Neuronal stem cell (in vitro differentiated cells): ENCODE data around the gene TDRD9.
"Not testable (repeated sequence)": the region's sequence is repeated elsewhere in the genome, so short reads cannot be mapped to it uniquely, and the experiment has no call there.

Source experiments
- DNase-seq: peaks from one replicate; pipeline ENCODE4 v3.0.0-alpha.2; 2013; ENCODE audit warnings: low spot score
- H2AFZ ChIP-seq: one replicate; pipeline ENCODE4 v1.6.1; 2013; ENCODE audit warnings: mild to moderate bottlenecking, low read length, inconsistent platforms
- H2AK5ac ChIP-seq: 2 replicates; pipeline ENCODE4 v1.6.1; 2013; ENCODE audit warnings: low read depth, mild to moderate bottlenecking, inconsistent platforms, low read length, moderate library complexity, mixed read lengths
- H2BK120ac ChIP-seq: 2 replicates; pipeline ENCODE4 v1.6.1; 2013; ENCODE audit warnings: low read depth, mild to moderate bottlenecking, inconsistent platforms, low read length, moderate library complexity, mixed read lengths
- H2BK12ac ChIP-seq: one replicate; pipeline ENCODE4 v1.6.1; 2013; ENCODE audit warnings: low read length, inconsistent platforms
- H2BK15ac ChIP-seq: 2 replicates; pipeline ENCODE4 v1.6.1; 2013; ENCODE audit warnings: mild to moderate bottlenecking, low read length, inconsistent platforms, mixed read lengths
- H2BK5ac ChIP-seq: one replicate; pipeline ENCODE4 v1.6.1; 2013; ENCODE audit warnings: inconsistent platforms, mild to moderate bottlenecking, low read length, moderate library complexity
- H3K14ac ChIP-seq: one replicate; pipeline ENCODE4 v1.6.1; 2013; ENCODE audit warnings: low read length, inconsistent platforms
- H3K18ac ChIP-seq: 2 replicates; pipeline ENCODE4 v1.6.1; 2013; ENCODE audit warnings: low read length, inconsistent platforms
- H3K23ac ChIP-seq: 2 replicates; pipeline ENCODE4 v1.6.1; 2013; ENCODE audit warnings: low read depth, mild to moderate bottlenecking, mixed read lengths, low read length, inconsistent platforms; ENCODE audit not compliant: poor library complexity
- H3K27ac ChIP-seq: replicated peaks from 3 replicates; pipeline ENCODE4 v1.5.1; 2013; ENCODE audit warnings: low read length, inconsistent platforms
- H3K27me3 ChIP-seq, 3 experiments: 2 replicates each; pipeline ENCODE4 v1.6.1; 2013; ENCODE audit warnings: low read length in 3 of 3, mild to moderate bottlenecking in 2 of 3, inconsistent platforms in 1 of 3, low read depth in 1 of 3, mixed read lengths in 1 of 3, moderate library complexity in 1 of 3; ENCODE audit not compliant: control insufficient read depth in 3 of 3, insufficient read depth in 3 of 3
- H3K36me3 ChIP-seq, 2 donors: replicated peaks in 1 of 2; 2 replicates each; pipeline ENCODE4 v1.6.1; 2013; ENCODE audit warnings: low read length in 2 of 2; ENCODE audit not compliant: control insufficient read depth in 2 of 2, insufficient read depth in 2 of 2
- H3K4ac ChIP-seq: 2 replicates; pipeline ENCODE4 v1.6.1; 2013; ENCODE audit warnings: inconsistent platforms, mild to moderate bottlenecking, low read length, moderate library complexity
- H3K4me1 ChIP-seq, 2 donors: 1 replicate in 1 of 2; 2 replicates in 1 of 2; pipeline ENCODE4 v1.6.1; 2013; ENCODE audit warnings: low read length in 2 of 2, low read depth in 1 of 2; ENCODE audit not compliant: control insufficient read depth in 2 of 2, insufficient read depth in 1 of 2
- H3K4me2 ChIP-seq: one replicate; pipeline ENCODE4 v1.6.1; 2013; ENCODE audit warnings: mild to moderate bottlenecking, low read length, inconsistent platforms; ENCODE audit not compliant: insufficient read depth, poor library complexity, severe bottlenecking
- H3K4me3 ChIP-seq, 2 donors: 2 replicates each; pipeline ENCODE4 v1.5.1; 2013; ENCODE audit warnings: low read length in 2 of 2, mild to moderate bottlenecking in 2 of 2, inconsistent platforms in 1 of 2, moderate library complexity in 1 of 2
- H3K79me1 ChIP-seq: one replicate; pipeline ENCODE4 v1.6.1; 2013; ENCODE audit warnings: low read depth, mild to moderate bottlenecking, inconsistent platforms, low read length, moderate library complexity
- H3K9ac ChIP-seq: one replicate; pipeline ENCODE4 v1.6.1; 2013; ENCODE audit warnings: mild to moderate bottlenecking, low read depth, low read length, inconsistent platforms; ENCODE audit not compliant: poor library complexity
- H3K9me3 ChIP-seq, 2 donors: replicated peaks in 1 of 2; 2 replicates each; pipeline versions ENCODE3 to v1.6.1; 2013; ENCODE audit warnings: low read length in 2 of 2, mild to moderate bottlenecking in 2 of 2, inconsistent platforms in 1 of 2, low read depth in 1 of 2, mixed read lengths in 1 of 2, moderate library complexity in 1 of 2; ENCODE audit not compliant: control insufficient read depth in 2 of 2, insufficient read depth in 1 of 2
- H4K8ac ChIP-seq: one replicate; pipeline ENCODE4 v1.6.1; 2013; ENCODE audit warnings: low read depth, mild to moderate bottlenecking, inconsistent platforms, low read length, moderate library complexity
- H4K91ac ChIP-seq: one replicate; pipeline ENCODE4 v1.6.1; 2013; ENCODE audit warnings: low read length, low read depth, mild to moderate bottlenecking, inconsistent platforms; ENCODE audit not compliant: poor library complexity
- WGBS, 2 donors: extraction: QIAGEN DNeasy Blood & Tissue Kit; methylation state at CpG; one replicate each; pipeline ENCODE4 v1.1.7; 2013; ENCODE audit warnings: missing lambda C conversion rate in 2 of 2, mixed read lengths in 1 of 2; ENCODE audit not compliant: insufficient read length in 2 of 2, insufficient replicate concordance in 1 of 2; ENCODE audit errors: extremely low coverage in 2 of 2; 5-methylcytosine and 5-hydroxymethylcytosine counted together

TDRD9 gene

GRCh38 chr14:103920981-103921854 lies 7.0 kb upstream of the TDRD9 start:
- Histone ChIP-seq H4K91ac (no peak overlapping the region), H2AK5ac (peak overlapping the region; percentile 81), H3K4me2 (peak overlapping the region; percentile 72), H3K36me3 (peaks cover 9 to 22% of the 10 kb centered on the region in 2 donors), H2BK12ac (no peak overlapping the region), H3K14ac (peak overlapping the region; percentile 98), H3K27ac (no peak overlapping the region), H3K9me3 (no peaks in the 10 kb centered on the region), H3K27me3 (no peaks in the 10 kb centered on the region), H2BK5ac (peak overlapping the region; percentile 87), H3K18ac (peak overlapping the region; percentile 96), H3K4me3 (peak overlapping the region; percentile 95 to 99), H3K23ac (peak overlapping the region; percentile 75), H3K4ac (no peak overlapping the region), H2AFZ (peak overlapping the region; percentile 94), H3K4me1 (peaks cover 0 to 3% of the 10 kb centered on the region in 2 donors), H2BK15ac (no peak overlapping the region), H4K8ac (no peak overlapping the region), H3K79me1 (peaks cover 11% of the 10 kb centered on the region), H3K9ac (peak overlapping the region; percentile 99), H2BK120ac (peak overlapping the region; percentile 41)
- peak; percentile 91 for DNase-seq
- WGBS, 2 donors = no CpG with 5 or more reads among the region's 58 CpGs

- not testable (repeated sequence) for H3K27ac ChIP-seq
- WGBS, 2 donors = no CpG with 5 or more reads among the region's 12 CpGs
- H3K4me2 ChIP-seq = peak overlapping the region; percentile 54
Observed at GRCh38 chr14:103921855-103922200, 6.4 kb upstream of the TDRD9 start.

GRCh38 chr14:103923863-103924262 lies 4.4 kb upstream of the TDRD9 start:
- Histone ChIP-seq H3K27ac (no peak overlapping the region), H3K4ac (no peak overlapping the region), H3K18ac (no peak overlapping the region), H4K91ac (no peak overlapping the region), H4K8ac (no peak overlapping the region), H2BK120ac (no peak overlapping the region), H2BK12ac (no peak overlapping the region), H3K23ac (no peak overlapping the region), H3K4me2 (no peak overlapping the region), H3K79me1 (peaks cover 8% of the 10 kb centered on the region), H3K36me3 (peaks cover 0 to 3% of the 10 kb centered on the region in 2 donors), H2BK5ac (no peak overlapping the region), H3K14ac (no peak overlapping the region), H3K4me3 (peak overlapping the region in 1 of 2 donors; percentile 4), H3K9ac (no peak overlapping the region), H2BK15ac (no peak overlapping the region), H2AFZ (peak overlapping the region; percentile 86), H2AK5ac (no peak overlapping the region), H3K4me1 (peaks cover 0 to 3% of the 10 kb centered on the region in 2 donors), H3K27me3 (no peaks in the 10 kb centered on the region), H3K9me3 (no peaks in the 10 kb centered on the region)
- DNase-seq = no peak
- no CpG with 5 or more reads among the region's 6 CpGs for WGBS, 2 donors

More at GRCh38 chr14:103921855-103922200, 6.4 kb upstream of the TDRD9 start:
- peak overlapping the region in 1 of 2 donors; percentile 99 for H3K4me3 ChIP-seq
- not testable (repeated sequence) for H3K9ac ChIP-seq, H3K79me1 ChIP-seq, H3K18ac ChIP-seq, H4K8ac ChIP-seq, H4K91ac ChIP-seq, H2BK15ac ChIP-seq, H2BK5ac ChIP-seq, H3K27me3 ChIP-seq, DNase-seq, H3K9me3 ChIP-seq, H3K14ac ChIP-seq, H3K23ac ChIP-seq, H3K4me1 ChIP-seq, H2BK120ac ChIP-seq, H3K4ac ChIP-seq, H2BK12ac ChIP-seq, H2AK5ac ChIP-seq
- peak overlapping the region; percentile 94 for H2AFZ ChIP-seq
- H3K36me3 ChIP-seq = peaks cover 7 to 16% of the 10 kb centered on the region in 2 donors

- Histone ChIP-seq H3K9ac (no peak overlapping the region), H2BK5ac (no peak overlapping the region), H4K8ac (no peak overlapping the region), H3K18ac (no peak overlapping the region), H3K4ac (no peak overlapping the region), H3K4me2 (no peak overlapping the region), H3K14ac (no peak overlapping the region), H2AK5ac (no peak overlapping the region), H3K9me3 (no peaks in the 10 kb centered on the region), H3K27ac (no peak overlapping the region), H2AFZ (no peak overlapping the region), H3K79me1 (peaks cover 7% of the 10 kb centered on the region), H3K36me3 (no peaks in the 10 kb centered on the region), H2BK12ac (no peak overlapping the region), H4K91ac (no peak overlapping the region), H3K4me3 (no peak overlapping the region), H3K23ac (no peak overlapping the region), H3K4me1 (peaks cover 0 to 3% of the 10 kb centered on the region in 2 donors), H3K27me3 (no peaks in the 10 kb centered on the region), H2BK15ac (no peak overlapping the region), H2BK120ac (no peak overlapping the region)
- no CpG with 5 or more reads among the region's 5 CpGs for WGBS, 2 donors
- DNase-seq = no peak
Observed at GRCh38 chr14:103925316-103925715, 2.9 kb upstream of the TDRD9 start.
